ENCODE results near the gene SNX12.

SNX12 gene

DNA sequence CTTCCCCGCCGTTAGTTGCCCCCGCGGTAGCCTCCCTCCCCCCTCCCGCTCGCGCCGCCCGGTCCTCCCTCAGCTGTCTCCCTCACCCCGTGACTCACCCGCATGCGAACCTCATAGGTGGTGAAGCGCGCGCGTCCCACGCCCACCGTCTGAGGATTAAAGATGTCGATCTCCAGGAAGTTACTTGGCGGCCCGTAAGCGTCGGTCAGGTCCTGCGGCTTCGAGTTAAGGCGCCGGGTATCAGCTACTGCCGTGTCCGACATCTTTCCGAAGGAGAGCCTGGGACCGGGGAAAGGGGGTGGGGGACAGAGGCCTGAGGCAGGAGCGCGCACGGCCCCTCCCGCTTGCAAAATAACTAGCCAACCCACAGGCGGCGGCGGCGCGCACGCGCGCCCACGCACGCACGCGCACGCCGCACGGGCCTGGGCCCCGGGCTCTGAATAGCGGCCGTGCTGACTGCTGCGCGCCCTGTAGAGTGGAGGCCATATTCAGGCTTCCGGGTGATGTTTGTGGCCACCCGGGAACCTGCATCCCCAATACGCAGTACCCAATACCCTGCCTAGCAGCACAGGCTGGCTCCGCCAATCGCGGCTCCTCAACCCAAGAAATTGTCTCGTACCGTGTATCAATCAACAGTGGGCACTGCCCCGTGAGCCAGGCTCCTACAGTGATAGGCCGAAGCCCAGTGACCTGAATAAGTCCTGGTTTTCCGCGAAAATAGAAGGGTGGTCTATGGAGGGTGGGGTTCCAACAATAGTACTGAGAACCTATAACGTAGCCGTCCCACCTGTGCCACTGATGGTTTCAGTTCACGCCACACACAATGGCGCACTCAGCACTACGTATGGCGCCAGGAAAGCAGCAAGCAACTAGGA, at the start of gene SNX12:
TSS of gene SNX12 (minus strand) at position 291 of the 875 bp plus-strand sequence. CDS start at position 263, 28 bp downstream.
- peak; percentile 62 for DNase-seq

- no peak for DNase-seq
Measured at GRCh38 chrX:71117358-71117757, 49.2 kb upstream of the SNX12 start.

DNA sequence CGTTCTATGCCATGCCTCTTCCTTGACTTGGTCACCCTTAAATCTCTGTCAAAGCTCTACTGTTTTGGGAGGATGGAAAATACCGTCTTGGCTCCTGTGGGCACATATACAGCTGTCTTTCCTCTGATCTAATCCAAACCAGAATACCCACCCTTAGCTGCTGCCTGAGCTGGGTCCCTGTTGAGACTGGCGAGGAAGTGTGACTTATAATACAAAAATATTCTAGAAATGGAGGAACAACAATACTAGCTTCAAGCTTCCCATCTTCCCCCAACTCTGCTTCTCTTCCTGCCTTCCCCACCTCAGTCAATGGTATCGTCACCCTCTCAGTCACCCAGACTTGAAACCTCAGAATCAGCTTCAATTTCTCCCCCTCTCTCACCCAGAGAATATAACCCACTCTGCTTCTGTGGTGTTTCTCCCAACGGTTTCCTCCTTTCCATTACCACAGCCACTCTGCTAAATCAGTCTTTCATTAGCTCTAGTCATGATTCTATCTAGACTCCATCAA, 43.8 kb upstream of the SNX12 start:
- no peak for DNase-seq

DNA sequence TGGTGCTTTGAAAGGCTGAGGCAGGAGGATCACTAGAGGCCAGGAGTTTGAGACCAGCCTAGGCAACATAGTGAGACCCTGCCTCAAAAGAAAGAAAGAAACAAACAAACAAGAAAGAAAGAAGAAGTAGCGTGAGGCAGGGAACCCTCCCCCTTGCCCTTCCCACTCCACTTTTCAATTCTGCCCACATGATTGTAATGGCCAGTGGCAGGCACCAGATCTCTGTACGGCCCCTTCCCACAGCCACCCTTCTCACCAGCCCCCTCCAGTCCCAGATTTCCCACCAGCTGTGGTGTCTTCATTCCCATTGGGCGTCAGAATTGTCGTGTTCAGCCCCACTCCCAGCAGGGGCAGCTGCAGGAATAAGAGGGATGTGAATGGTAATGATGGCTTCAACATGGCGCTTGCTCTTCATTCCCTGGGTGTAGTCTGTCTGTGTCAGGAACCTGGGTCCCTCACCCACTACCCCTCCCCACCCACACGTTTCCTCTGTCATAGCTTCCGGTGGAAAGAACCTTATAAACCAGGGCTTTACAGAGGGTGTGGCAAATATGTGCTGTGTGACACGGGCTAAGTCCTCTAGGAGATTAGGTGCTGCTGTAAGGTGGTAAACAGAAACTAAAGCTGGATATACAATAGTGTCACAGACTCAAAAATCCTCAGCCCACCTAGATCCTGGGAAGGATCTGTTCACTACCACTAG, 43.2 kb upstream of the SNX12 start, which contains the start of gene IL2RG:
TSS of gene IL2RG (minus strand) at position 437 of the 703 bp plus-strand sequence. CDS start at position 399, 38 bp downstream.
- no peak for DNase-seq

DNA sequence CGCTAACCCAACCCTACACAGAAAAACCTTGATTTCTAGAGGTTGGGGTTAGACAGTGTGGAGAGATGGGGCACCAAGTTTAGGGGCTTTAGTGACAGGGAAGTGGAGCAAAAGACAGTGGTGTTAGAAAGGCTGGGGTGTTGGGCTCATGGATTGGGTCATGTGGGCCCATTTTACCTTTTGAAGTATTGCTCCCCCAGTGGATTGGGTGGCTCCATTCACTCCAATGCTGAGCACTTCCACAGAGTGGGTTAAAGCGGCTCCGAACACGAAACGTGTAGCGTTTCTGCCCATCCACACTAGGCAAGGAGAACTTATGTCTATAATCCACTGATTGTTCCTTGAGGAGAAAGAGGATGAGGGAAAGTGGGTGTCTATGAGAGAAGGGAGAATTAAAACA, 40.9 kb upstream of the SNX12 start:
- DNase-seq, result no peak

DNA sequence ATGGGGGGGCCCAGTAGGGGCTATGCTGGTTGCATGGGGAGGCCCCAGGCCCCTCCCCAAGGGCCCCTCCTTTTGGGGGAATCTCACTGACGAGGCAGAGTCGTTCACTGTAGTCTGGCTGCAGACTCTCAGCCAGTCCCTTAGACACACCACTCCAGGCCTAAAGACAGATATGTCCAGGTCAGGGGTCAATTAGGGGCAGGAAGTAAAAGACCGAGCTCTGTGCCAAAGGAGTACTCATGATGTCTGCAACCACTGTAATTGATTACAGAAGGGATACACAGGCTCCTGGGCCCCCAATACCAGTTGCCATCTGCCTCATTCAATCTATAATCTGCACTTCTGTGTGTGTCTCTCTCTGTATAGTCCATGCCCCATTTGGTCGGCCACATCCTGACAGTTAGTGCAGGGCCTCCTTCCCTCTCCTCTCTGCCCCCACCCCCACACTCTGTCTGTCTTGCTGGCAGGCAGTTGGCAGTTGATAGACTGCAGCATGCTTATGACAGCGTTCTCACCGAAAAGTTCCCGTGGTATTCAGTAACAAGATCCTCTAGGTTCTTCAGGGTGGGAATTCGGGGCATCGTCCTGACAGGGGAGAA, 39.7 kb upstream of the SNX12 start:
- no peak for DNase-seq

- no peak for DNase-seq
Measured at GRCh38 chrX:71107245-71107644, 39.1 kb upstream of the SNX12 start.

DNA sequence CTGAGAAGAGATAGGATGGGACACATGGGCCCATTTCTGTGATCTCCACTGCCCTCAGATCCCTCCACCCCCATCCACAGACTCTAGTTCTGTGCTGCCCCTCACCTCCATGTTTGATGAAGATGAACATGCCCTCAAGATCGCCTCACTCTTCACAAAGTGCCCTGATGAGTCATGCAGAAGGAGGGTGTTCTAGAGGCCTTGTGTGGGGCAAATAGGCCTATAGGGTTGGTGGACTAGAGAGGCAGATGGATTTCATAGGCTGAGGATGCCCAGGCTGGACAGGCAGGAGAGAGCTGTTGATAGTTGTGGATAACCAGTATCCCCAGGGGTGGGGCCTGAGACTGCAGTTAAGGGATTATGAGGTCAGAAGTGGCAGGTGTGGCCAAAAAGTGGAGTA, 38.3 kb upstream of the SNX12 start, which contains the start of gene CXorf65:
TSS of gene CXorf65 (minus strand) at position 314 of the 400 bp plus-strand sequence. CDS start at position 130, 184 bp downstream.
- DNase-seq, result no peak

DNA sequence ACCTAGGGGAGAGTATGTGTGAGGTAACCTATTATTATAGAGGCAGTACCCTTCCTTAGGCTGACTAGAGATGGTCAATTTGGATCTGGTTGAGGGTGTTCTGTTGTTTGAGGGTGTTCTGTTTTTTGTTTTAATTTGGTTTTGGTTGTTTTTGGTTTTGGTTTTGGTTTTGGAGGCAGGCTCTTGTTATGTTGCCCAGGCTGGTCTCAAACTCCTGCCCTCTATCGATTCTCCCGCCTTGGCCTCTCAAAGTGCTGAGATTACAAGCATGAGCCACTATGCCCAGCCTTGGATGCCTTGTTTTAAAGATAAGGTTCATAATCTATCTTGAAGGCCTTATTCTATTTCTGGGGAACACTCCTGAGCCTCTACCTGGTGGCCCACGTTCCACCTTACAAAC, 37.5 kb upstream of the SNX12 start:
- DNase-seq, result no peak

GRCh38 chrX:71103110-71103983, 35.2 kb upstream of the SNX12 start:
- no peak for DNase-seq

DNA sequence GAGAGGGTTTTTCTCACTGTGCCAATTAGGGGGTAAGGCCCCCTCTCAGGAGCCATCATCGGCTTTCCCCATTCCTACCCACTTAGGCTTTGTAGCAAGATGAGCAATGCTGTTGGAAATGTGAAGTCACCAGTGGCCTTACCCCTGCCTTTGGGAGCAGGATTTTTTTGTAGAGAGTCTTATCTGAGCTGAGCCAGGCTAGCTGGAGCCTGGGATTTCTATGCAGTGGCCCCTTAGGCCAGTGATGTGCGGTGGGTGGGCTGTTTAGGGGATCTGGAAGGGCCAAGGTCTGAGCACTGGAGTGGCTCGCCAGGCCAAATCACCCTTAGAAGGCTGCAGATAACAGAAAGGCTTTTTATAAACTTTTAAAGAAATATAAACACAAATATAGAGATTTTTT, 34.2 kb upstream of the SNX12 start:
- no peak for DNase-seq

- no peak for DNase-seq
Measured at GRCh38 chrX:71100581-71101505, 32.7 kb upstream of the SNX12 start.

DNA sequence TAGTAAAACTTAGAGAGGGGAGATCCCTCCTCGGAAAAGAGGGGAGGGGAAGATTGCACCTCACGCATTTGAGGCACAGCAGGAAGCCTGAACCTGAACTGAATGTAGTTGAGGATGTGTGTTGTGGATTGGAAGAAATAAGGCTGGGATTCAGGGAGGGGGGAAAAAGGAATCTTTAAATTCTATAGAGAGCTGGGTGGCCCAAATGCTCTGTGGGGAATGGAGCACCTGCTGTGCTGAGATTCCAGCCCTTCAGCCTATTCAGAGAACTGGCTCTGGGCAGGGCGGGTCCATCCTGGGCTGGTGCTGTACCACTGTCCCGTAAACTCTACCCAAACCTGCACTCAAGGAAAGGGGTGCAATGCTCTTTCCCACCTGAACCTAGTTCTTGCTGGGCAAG, 31.6 kb upstream of the SNX12 start:
- DNase-seq, result no peak

DNA sequence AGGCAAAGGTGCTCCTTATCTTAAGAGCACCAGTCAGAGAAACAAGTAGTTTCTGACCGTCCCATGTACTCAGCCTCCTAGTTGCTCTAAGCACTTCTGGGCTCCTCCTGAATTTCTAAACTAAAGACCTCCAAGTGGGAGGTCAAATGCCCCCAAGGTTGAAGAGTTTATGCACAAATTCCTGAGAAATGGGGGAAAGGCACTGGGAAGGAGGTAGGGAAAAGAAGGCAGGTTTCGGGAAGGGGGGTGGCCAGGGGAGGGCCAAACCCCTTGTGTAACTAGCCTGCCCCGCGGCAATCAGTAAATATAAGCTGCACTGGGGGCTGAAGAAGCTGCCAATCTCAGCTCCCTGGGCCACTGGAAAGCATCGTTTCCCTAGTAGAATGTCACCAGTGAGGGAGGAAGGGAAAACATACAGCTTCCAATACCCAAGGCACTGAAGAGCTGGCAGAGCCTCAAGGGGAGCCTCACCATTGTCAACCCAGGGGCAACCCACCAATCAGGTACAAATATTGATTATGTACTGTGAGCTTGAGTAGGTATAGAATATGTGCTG, 30.9 kb upstream of the SNX12 start:
- no peak for DNase-seq

DNA sequence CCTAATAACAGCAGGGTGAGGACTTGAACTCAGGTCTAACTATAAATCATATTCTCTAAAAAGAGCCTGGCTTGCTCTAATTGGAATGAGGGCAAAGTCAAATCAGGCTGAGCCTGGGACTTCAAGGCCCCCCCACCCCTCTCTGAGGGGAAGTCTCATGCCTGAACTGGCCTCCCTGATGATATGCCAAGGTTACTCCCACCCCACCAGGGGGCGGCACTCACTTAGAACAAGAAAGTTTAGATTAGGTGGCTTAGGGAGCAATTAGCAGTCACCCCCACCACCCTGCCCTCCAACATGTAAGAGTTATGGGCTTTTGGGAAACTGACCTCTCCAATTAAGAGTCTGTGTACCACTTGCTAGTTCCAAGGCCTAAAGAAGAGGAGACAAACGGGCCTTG, 30.2 kb upstream of the SNX12 start:
- DNase-seq, result no peak

GRCh38 chrX:71096760-71097032, 28.6 kb upstream of the SNX12 start:
- no peak for DNase-seq

DNA sequence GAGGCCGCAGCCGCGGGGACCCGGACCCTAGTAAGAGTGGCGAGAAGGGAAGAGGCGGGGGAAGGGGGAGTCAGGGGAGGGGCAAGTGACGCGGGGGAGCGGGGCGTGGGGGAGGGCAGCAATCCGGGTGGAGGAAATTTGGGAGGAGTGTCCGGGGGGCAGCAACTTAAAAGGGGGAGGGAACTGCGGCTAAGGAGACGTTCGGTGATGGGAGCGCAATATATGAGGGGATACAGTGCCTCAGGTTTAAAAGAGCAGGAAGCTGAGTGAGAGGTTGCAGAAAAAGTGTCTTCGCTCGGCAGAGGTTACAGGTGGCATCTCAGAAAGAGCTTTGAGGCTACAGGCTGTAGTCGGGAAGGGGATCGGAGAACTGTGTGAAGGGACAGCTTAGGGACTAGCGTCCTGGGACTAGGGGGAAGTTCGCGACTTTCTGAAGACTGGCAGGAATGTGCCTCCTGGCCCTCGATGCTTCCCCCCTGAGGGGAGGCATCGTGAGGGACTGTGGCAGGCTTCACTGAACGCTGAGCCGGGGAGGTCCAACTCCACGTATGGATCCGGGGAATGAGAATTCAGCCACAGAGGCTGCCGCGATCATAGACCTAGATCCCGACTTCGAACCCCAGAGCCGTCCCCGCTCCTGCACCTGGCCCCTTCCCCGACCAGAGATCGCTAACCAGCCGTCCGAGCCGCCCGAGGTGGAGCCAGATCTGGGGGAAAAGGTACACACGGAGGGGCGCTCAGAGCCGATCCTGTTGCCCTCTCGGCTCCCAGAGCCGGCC, 28.0 kb upstream of the SNX12 start:
- DNase-seq, result no peak

DNA sequence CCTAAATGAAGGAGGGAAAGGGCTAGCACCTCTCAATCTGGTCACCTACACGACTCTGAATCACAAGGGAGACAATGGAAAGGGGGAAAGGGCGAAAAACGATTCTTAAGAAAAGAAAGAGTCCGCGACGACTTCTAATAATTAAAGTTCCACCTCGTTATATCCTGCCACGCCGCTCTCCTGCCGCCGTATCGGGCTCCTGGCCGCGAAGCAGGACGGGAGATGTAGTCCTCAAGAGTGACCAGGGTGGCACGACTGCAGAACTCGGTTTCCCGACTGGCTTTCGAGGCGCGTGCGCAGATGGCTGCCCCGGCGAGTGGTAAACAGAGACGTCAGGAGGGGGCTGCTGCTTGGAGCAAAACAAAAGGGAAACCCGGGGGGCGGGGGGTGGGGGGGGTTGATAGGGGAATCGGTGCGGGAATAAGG, 27.4 kb upstream of the SNX12 start, which contains the start of gene FOXO4:
TSS of gene FOXO4 (plus strand) at position 297 of the 426 bp plus-strand sequence. CDS start 678 bp downstream, outside the sequence.
- peak; percentile 28 for DNase-seq

DNA sequence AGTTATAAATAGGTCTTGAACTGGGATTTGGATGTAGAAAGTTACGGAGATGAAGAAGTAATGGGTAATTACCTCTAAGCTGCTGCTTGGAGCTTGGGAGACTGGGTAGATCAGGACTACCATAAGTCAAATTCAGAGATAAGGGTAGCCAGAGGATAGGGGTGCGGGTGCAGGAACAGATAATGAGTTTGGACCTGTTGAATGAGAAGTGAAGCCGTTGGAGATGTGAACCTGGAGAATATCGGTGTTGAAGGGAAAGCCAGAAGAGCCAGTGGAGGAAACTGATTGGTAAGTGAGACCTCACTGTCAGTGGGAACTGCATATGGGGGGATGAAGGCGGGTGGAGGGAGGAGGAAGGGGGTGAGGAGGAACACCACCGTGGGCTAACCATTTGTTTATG, 26.9 kb upstream of the SNX12 start:
- DNase-seq, result no peak

- DNase-seq, result no peak
Measured at GRCh38 chrX:71091263-71091662, 23.1 kb upstream of the SNX12 start.

Measured in NCI-H1417 treated with DMSO at 0.1 percent for 48 hours (cell line).